WTC11 (cell line): ENCODE data around the gene PIP4K2B.

Source experiments
- CTCF ChIP-seq: fragments of 200-600 bp; IDR thresholded peaks from 2 replicates; pipeline ENCODE4 v1.8.0; 2022; ENCODE audit warnings: antibody characterized with exemption
- FOXJ3 ChIP-seq: sonication (generic); formaldehyde crosslinking; IDR thresholded peaks from 2 replicates; pipeline ENCODE4 v1.9.0; 2021; ENCODE audit warnings: missing genetic modification reagents, mild to moderate bottlenecking, borderline replicate concordance
- MXD4 ChIP-seq: fragments of 250-450 bp; sonication (Bioruptor Pico); IDR thresholded peaks from 2 replicates; pipeline ENCODE4 v1.8.0; 2021; ENCODE audit warnings: mild to moderate bottlenecking, moderate library complexity, borderline replicate concordance
- SP1 ChIP-seq: sonication (generic); formaldehyde crosslinking; conservative IDR thresholded peaks from 2 replicates; pipeline ENCODE4 v1.8.1; 2022; ENCODE audit warnings: missing genetic modification reagents
- TF ChIP-seq, protein P1 (sequence below): sonication (generic); formaldehyde crosslinking; IDR thresholded peaks from 2 replicates; pipeline ENCODE4 v1.8.0; 2022; ENCODE audit warnings: mild to moderate bottlenecking, missing genetic modification reagents

DNA sequence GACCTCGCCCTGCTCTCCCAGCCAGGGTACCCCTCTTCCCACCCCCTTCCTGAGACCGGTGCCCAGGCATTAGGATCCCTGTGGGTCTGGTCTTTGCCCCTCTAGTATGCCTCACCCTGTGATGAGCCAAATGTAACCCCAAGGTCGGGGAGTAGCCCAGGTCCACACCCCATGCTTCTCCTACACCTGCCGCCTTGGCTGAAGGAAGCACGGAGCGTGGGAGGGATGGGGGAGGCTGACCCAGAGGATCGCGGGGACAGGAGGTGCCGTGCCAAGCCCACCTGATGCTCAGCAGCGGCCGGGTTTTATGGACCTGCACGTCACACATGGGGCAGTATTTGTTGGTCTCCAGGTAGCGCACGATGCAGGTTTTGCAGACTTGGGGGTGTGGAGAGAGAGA, 60.1 kb downstream of the PIP4K2B start:
- TF ChIP-seq MXD4 (CRISPR knock-in tag) (no peak), FOXJ3 (CRISPR knock-in tag) (no peak), CTCF (no peak), SP1 (CRISPR knock-in tag) (no peak)
- TF ChIP-seq, protein P1, sequence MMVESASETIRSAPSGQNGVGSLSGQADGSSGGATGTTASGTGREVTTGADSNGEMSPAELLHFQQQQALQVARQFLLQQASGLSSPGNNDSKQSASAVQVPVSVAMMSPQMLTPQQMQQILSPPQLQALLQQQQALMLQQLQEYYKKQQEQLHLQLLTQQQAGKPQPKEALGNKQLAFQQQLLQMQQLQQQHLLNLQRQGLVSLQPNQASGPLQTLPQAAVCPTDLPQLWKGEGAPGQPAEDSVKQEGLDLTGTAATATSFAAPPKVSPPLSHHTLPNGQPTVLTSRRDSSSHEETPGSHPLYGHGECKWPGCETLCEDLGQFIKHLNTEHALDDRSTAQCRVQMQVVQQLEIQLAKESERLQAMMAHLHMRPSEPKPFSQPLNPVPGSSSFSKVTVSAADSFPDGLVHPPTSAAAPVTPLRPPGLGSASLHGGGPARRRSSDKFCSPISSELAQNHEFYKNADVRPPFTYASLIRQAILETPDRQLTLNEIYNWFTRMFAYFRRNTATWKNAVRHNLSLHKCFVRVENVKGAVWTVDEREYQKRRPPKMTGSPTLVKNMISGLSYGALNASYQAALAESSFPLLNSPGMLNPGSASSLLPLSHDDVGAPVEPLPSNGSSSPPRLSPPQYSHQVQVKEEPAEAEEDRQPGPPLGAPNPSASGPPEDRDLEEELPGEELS (CRISPR knock-in tag) = no peak
